Kidney capillary endothelial cell (primary cell): ENCODE data around the gene GRID1.
"Not testable (repeated sequence)": the region's sequence is repeated elsewhere in the genome, so short reads cannot be mapped to it uniquely, and the experiment has no call there.

Experiments
- DNase-seq: peaks from one replicate; pipeline ENCODE4 v3.0.0-alpha.2; 2018; ENCODE audit warnings: low spot score

GRID1 gene

GRCh38 chr10:86104611-86105145 lies 261.9 kb downstream of the GRID1 start:
- DNase-seq, result no peak

- DNase-seq, result no peak
These were observed 262.4 kb downstream of the GRID1 start for GRCh38 chr10:86104156-86104555.

GRCh38 chr10:86103391-86104101 lies 263.0 kb downstream of the GRID1 start:
- DNase-seq, result no peak

DNA sequence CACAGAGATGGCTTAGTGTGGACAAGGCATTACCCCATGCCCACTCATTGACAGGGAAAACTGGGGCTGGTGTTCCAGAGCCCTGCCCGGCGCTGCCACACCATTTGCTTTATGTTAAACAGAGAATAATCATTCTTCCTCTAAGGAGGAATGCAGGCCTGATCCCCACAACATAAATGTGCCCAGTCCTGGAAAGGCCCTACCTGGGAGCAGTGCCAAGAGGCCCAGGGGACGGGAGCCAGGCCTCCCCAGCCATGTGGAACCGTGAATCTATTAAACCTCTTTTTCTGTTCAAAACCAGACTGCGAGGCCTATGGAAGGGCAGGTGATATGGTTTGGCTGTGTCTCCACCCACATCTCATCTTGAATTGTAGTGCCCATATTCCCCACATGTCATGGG lies 264.1 kb downstream of the GRID1 start:
- DNase-seq, result no peak

GRCh38 chr10:86102031-86102430 lies 264.6 kb downstream of the GRID1 start:
- DNase-seq, result no peak

GRCh38 chr10:86100581-86101061 lies 266.0 kb downstream of the GRID1 start:
- DNase-seq, result no peak

- no peak for DNase-seq
These were observed 266.9 kb downstream of the GRID1 start for GRCh38 chr10:86099542-86100334.

GRCh38 chr10:86098187-86098881 lies 268.3 kb downstream of the GRID1 start:
- no peak for DNase-seq

- not testable (repeated sequence) for DNase-seq
These were observed 271.5 kb downstream of the GRID1 start for GRCh38 chr10:86095061-86095460.

GRCh38 chr10:86092311-86092710 lies 274.3 kb downstream of the GRID1 start:
- not testable (repeated sequence) for DNase-seq

DNA sequence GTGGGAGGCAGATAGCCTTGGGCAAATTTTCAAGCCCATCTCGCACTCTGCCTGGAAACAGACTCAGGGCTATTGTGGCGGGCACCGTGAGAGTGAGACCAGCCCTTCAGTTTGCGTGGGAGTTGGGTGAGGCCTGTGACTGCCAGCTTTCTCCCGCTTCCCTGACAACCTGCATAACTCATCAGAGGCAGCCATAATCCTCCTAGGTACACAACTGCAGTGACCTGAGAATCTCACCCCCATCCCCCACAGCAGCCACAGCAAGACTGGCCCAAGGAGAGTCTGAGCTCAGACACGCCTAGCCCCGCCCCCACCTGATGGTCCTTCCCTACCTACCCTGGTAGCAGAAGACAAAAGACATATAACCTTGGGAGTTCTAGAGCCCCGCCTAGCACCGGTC lies 275.4 kb downstream of the GRID1 start:
- no peak for DNase-seq

- DNase-seq, result no peak
These were observed 275.8 kb downstream of the GRID1 start for GRCh38 chr10:86090807-86091206.

- no peak for DNase-seq
These were observed 278.9 kb downstream of the GRID1 start for GRCh38 chr10:86087716-86088115.

DNA sequence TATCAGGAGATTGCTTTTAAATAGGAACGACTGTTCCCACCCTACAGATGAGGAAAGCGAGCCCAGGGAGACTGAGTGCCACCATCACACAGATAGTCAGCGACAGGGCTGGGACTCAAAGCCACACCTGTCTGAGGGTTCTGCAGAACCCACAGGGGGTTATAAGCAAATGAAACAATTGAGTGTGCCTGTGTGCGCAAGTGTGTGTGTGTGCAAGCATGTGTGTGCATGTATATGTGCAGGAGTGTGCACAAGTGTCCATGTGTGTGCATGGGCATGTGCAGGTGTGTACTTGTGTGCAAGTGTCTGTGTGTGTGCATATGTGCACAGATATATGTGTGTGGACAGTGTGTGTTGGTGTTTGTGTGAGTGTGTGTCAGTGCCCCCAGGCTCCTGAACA lies 280.2 kb downstream of the GRID1 start:
- no peak for DNase-seq

DNA sequence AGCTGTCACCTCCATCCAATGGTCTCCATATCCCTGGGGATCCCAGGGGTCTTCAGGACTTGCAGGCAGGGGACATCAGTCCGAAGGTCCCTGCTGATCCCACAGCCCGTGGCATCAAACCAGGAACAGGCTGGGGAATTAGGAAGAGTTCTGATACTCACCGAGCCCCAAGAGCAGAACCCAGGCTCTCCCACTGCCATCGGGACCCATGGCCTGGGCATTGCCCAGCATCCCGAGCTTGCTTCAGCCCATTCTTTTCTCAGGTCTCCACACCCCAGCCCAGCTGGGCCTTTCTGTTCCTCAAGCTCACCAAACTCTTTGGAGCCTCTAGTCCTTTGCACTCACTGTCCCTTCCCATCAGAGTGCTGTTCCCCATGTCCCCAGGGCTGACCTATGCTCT lies 280.9 kb downstream of the GRID1 start:
- DNase-seq, result no peak

DNA sequence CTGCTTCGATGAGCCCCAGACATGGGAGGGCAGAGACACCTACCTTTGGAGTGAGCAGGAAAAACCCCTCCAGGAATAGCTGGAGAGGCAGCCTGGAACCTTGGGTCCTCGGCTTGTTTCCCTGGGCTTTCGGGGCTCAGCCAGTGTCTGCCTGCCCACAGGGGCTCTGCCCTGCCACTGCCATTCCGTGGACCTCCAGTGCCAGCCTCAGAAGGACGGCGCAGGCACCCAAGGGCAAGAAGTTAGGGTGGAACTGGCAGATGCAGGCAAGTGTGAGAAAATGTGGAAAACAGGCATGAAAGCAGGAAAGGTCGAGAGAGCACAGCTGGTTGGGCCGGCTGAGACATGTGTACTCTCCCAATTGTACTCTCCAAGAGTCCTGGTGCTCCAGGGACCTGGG lies 281.5 kb downstream of the GRID1 start:
- DNase-seq, result no peak

DNA sequence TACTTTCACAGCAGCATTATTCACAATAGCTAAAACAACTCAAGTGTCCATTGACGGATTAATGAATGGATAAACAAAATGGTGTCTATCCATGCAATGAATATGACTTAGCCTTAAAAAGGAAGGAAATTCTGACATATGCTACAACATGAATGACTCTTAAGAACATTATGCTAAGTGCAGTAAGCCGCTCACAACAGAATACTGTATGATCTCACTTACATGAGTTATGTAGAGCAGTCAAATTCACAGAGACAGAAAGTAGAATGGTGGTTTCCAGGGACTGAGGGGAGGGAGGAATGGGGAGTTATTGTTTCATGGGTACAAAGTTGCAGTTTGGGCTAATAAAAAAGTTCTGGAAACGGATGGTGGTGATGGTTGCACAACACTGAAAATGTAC lies 282.0 kb downstream of the GRID1 start:
- no peak for DNase-seq

DNA sequence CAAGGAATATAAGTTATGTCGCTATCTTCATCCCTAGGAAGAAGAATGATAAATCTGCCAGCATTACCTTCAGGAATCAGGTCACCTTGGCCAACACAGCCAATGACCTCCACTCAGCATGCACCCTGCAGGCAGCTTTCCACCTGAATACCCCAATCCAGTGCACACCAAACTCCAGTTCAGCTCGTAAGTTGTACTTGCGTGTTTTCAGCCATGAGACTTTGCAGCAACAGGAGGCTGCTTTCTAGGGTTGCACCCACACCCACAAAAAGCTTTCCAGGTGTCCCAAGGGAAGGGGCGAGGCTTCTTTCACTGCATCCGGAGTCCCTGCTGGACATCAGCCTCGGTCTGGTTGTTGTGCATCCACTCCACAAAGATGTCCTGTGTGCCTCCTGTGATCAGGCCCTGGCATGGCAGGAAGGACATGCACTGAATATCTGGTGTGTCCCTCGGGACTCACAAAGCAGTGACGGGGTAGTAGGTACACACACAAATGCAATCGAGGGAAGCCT lies 282.9 kb downstream of the GRID1 start:
- no peak for DNase-seq

- no peak for DNase-seq
These were observed 283.4 kb downstream of the GRID1 start for GRCh38 chr10:86083206-86083605.

- no peak for DNase-seq
These were observed 284.0 kb downstream of the GRID1 start for GRCh38 chr10:86082556-86082955.

DNA sequence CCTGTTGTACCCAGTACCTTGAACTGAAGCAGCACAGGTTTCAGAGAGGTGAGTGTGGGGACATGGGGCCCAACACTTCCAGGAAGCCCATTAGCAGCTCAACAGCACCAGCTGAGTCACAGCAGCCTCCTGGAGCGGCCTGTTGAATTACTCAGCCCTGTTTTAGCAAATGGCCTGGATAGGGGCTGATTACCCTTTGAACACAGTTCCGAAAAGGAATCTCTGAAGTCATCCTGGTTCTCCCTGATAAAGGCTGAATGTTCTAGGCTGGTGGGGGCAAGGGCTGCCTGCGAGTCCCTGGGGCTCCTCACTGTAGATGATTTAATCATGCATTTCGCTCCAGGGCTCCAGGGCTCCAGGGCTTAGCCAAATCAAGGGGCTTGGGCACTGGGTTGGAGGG lies 287.5 kb downstream of the GRID1 start:
- no peak for DNase-seq

GRCh38 chr10:86078639-86079035 lies 288.0 kb downstream of the GRID1 start:
- no peak for DNase-seq
